ENCODE results near the gene COQ8A. TPM values are rescaled to one million over a fixed set of nuclear protein-coding genes. Genes with fewer than 3 reads are reported as not detected.

Gene COQ8A
- total RNA-seq, 1 donor = 14.1 TPM

GRCh38 chr1:226912587-226913176 lies 27.4 kb upstream of the COQ8A start:
- DNase-seq (ENCODE audit: insufficient read length, low spot score, missing footprints) = no peak
- Histone ChIP-seq H4K20me1 (ENCODE audit: insufficient read depth, low read length) (no peaks in the 10 kb centered on the region), H3K9me3 (ENCODE audit: low read depth, low read length) (no peaks in the 10 kb centered on the region), H3K27ac (ENCODE audit: low read depth, low read length) (no peak overlapping the region), H3K4me2 (ENCODE audit: insufficient read depth, low read length) (peak overlapping the region; percentile 57), H3K79me2 (ENCODE audit: insufficient read depth, low read length) (no peaks in the 10 kb centered on the region), H3K27me3 (ENCODE audit: insufficient read depth, low read length) (no peaks in the 10 kb centered on the region), H2AFZ (ENCODE audit: low read length) (peak overlapping the region; percentile 82), H3K36me3 (ENCODE audit: insufficient read depth, low read length) (no peaks in the 10 kb centered on the region), H3K4me1 (ENCODE audit: insufficient read depth, low read length) (no peaks in the 10 kb centered on the region), H3K4me3 (ENCODE audit: insufficient read depth, low read length) (no peak overlapping the region)
- peak; percentile 57 for TF ChIP-seq CTCF (IDR thresholded peaks at IDR 0.05; ENCODE audit: extremely low read depth, low read depth, low read length)

- H3K4me1 ChIP-seq (ENCODE audit: insufficient read depth, low read length) = no peaks in the 10 kb centered on the region
- no peak overlapping the region for H3K27ac ChIP-seq (ENCODE audit: low read depth, low read length)
- no peak for DNase-seq (ENCODE audit: insufficient read length, low spot score, missing footprints)
- no peak overlapping the region for H3K4me2 ChIP-seq (ENCODE audit: insufficient read depth, low read length)
- no peaks in the 10 kb centered on the region for H3K27me3 ChIP-seq (ENCODE audit: insufficient read depth, low read length)
- H3K79me2 ChIP-seq (ENCODE audit: insufficient read depth, low read length) = no peaks in the 10 kb centered on the region
- TF ChIP-seq CTCF (IDR thresholded peaks at IDR 0.05; ENCODE audit: extremely low read depth, low read depth, low read length) = no peak
- no peaks in the 10 kb centered on the region for H3K9me3 ChIP-seq (ENCODE audit: low read depth, low read length)
- H3K36me3 ChIP-seq (ENCODE audit: insufficient read depth, low read length) = no peaks in the 10 kb centered on the region
- H3K4me3 ChIP-seq (ENCODE audit: insufficient read depth, low read length) = no peak overlapping the region
- no peaks in the 10 kb centered on the region for H4K20me1 ChIP-seq (ENCODE audit: insufficient read depth, low read length)
- no peak overlapping the region for H2AFZ ChIP-seq (ENCODE audit: low read length)
These were observed 24.5 kb upstream of the COQ8A start for GRCh38 chr1:226915672-226915995.

GRCh38 chr1:226916497-226916896 lies 23.6 kb upstream of the COQ8A start:
- H3K79me2 ChIP-seq (ENCODE audit: insufficient read depth, low read length) = no peaks in the 10 kb centered on the region
- H3K4me2 ChIP-seq (ENCODE audit: insufficient read depth, low read length) = no peak overlapping the region
- H3K4me1 ChIP-seq (ENCODE audit: insufficient read depth, low read length) = no peaks in the 10 kb centered on the region
- no peak for DNase-seq (ENCODE audit: insufficient read length, low spot score, missing footprints)
- no peaks in the 10 kb centered on the region for H3K27me3 ChIP-seq (ENCODE audit: insufficient read depth, low read length)
- no peak overlapping the region for H2AFZ ChIP-seq (ENCODE audit: low read length)
- TF ChIP-seq CTCF (IDR thresholded peaks at IDR 0.05; ENCODE audit: extremely low read depth, low read depth, low read length) = no peak
- no peak overlapping the region for H3K27ac ChIP-seq (ENCODE audit: low read depth, low read length)
- no peaks in the 10 kb centered on the region for H4K20me1 ChIP-seq (ENCODE audit: insufficient read depth, low read length)
- H3K36me3 ChIP-seq (ENCODE audit: insufficient read depth, low read length) = no peaks in the 10 kb centered on the region
- no peaks in the 10 kb centered on the region for H3K9me3 ChIP-seq (ENCODE audit: low read depth, low read length)
- H3K4me3 ChIP-seq (ENCODE audit: insufficient read depth, low read length) = no peak overlapping the region

GRCh38 chr1:226919587-226919986 lies 20.5 kb upstream of the COQ8A start:
- Histone ChIP-seq H3K4me2 (ENCODE audit: insufficient read depth, low read length) (no peak overlapping the region), H2AFZ (ENCODE audit: low read length) (no peak overlapping the region), H3K36me3 (ENCODE audit: insufficient read depth, low read length) (no peaks in the 10 kb centered on the region), H3K4me1 (ENCODE audit: insufficient read depth, low read length) (no peaks in the 10 kb centered on the region), H3K4me3 (ENCODE audit: insufficient read depth, low read length) (no peak overlapping the region), H3K27me3 (ENCODE audit: insufficient read depth, low read length) (no peaks in the 10 kb centered on the region), H3K79me2 (ENCODE audit: insufficient read depth, low read length) (no peaks in the 10 kb centered on the region), H3K27ac (ENCODE audit: low read depth, low read length) (no peak overlapping the region), H4K20me1 (ENCODE audit: insufficient read depth, low read length) (no peaks in the 10 kb centered on the region), H3K9me3 (ENCODE audit: low read depth, low read length) (no peaks in the 10 kb centered on the region)
- no peak for DNase-seq (ENCODE audit: insufficient read length, low spot score, missing footprints)
- TF ChIP-seq CTCF (IDR thresholded peaks at IDR 0.05; ENCODE audit: extremely low read depth, low read depth, low read length) = no peak

Data from osteoblast (primary cell).